K562 (cell line): Measurements from ENCODE around the gene RETN. TPM values are rescaled to one million over a fixed set of nuclear protein-coding genes. Genes with fewer than 3 reads are reported as not detected.

Experiments used
- CBX1 ChIP-seq: sonication (generic); IDR thresholded peaks from 2 replicates; pipeline ENCODE4 v1.6.1; 2016; ENCODE audit warnings: antibody characterized with exemption, low read depth, mild to moderate bottlenecking
- CREB1 ChIP-seq, 2 experiments: sonication (generic) in 1 of 2; formaldehyde crosslinking in 1 of 2; IDR thresholded peaks; 2 replicates each; pipeline versions ENCODE4 v1.6.1 to v1.8.0; 2012 to 2022; ENCODE audit warnings: inconsistent platforms in 1 of 2, mild to moderate bottlenecking in 1 of 2, missing genetic modification reagents in 1 of 2, moderate library complexity in 1 of 2
- HEY1 ChIP-seq: fragments of 250-450 bp; sonication (Bioruptor Pico); IDR thresholded peaks from 2 replicates; pipeline ENCODE4 v1.5.0; 2020; ENCODE audit warnings: mild to moderate bottlenecking, moderate library complexity, borderline replicate concordance
- HNRNPH1 ChIP-seq: fragments of 200-400 bp; formaldehyde crosslinking; optimal IDR thresholded peaks from 2 replicates; pipeline ENCODE3; 2017; ENCODE audit warnings: low read depth, mild to moderate bottlenecking, low read length, moderate library complexity
- HNRNPL ChIP-seq: fragments of 200-400 bp; formaldehyde crosslinking; IDR thresholded peaks from 2 replicates; pipeline ENCODE4 v1.6.1; 2017; ENCODE audit warnings: low read depth, mild to moderate bottlenecking, low read length
- JUND ChIP-seq, 2 experiments: IDR thresholded peaks; 2 replicates in 1 of 2; 3 replicates in 1 of 2; pipeline ENCODE4 v1.6.1; 2011; ENCODE audit warnings: borderline replicate concordance in 2 of 2, low read depth in 2 of 2, low read length in 2 of 2, improper control_type of control experiment in 1 of 2, missing biosample characterization in 1 of 2, missing genetic modification characterization in 1 of 2, missing genetic modification reagents in 1 of 2
- NFE2L1 ChIP-seq: fragments of 450-650 bp; IDR thresholded peaks from 2 replicates; pipeline ENCODE4 v1.6.1; 2016; ENCODE audit warnings: missing genetic modification characterization, low read depth, mild to moderate bottlenecking, missing compliant biosample characterization, moderate library complexity, borderline replicate concordance
- NR3C1 ChIP-seq: sonication (generic); formaldehyde crosslinking; IDR thresholded peaks from 2 replicates; pipeline ENCODE4 v1.8.1; 2022; ENCODE audit warnings: missing genetic modification reagents
- POLR2A ChIP-seq: fragments of 450-650 bp; conservative IDR thresholded peaks from 2 replicates; pipeline ENCODE4 v1.6.1; 2016
- RBM34 ChIP-seq: fragments of 200-400 bp; formaldehyde crosslinking; IDR thresholded peaks from 2 replicates; pipeline ENCODE4 v1.6.1; 2018; ENCODE audit warnings: low read length, borderline replicate concordance; ENCODE audit not compliant: insufficient read depth
- U2AF1 ChIP-seq: fragments of 200-400 bp; formaldehyde crosslinking; optimal IDR thresholded peaks from 2 replicates; pipeline ENCODE3; 2017; ENCODE audit warnings: mild to moderate bottlenecking, low read depth, low read length, moderate library complexity
- polyA plus RNA-seq, 8 experiments: library from polyadenylated mRNA; depleted of rRNA in 4 of 8; stranded (reverse) in 5 of 8; unstranded in 3 of 8; fragments of >200 nt; fragmentation: Nextera tagmentation in 2 of 8; fragmentation: Illumina TruSeq in 1 of 8; extraction: Ambion mirVana in 2 of 8; extraction: Trizol in 1 of 8; gene quantifications; 2 replicates each; pipeline versions ENCODE4 v1.2.1 to v1.2.3, GENCODE V29; 2011 to 2014; ENCODE audit warnings: inconsistent platforms in 1 of 8, missing spikeins in 1 of 8
- total RNA-seq, 7 experiments: library from RNA; depleted of rRNA in 6 of 7; stranded (reverse); fragments of >200 nt in 6 of 7; fragmentation: Illumina TruSeq in 2 of 7; extraction: Trizol in 2 of 7; gene quantifications; 2 replicates each; pipeline versions ENCODE4 v1.2.1 to v1.2.3, GENCODE V29; 2011 to 2021; ENCODE audit warnings: low replicate concordance in 1 of 7
- TF ChIP-seq, protein P1 (sequence below): conservative IDR thresholded peaks from 2 replicates; pipeline ENCODE4 v1.6.1; 2011; ENCODE audit warnings: low read depth, mild to moderate bottlenecking, low read length; ENCODE audit not compliant: control insufficient read depth
- TF ChIP-seq, protein P2 (sequence below): fragments of 450-650 bp; IDR thresholded peaks from 2 replicates; pipeline ENCODE4 v1.6.1; 2017; ENCODE audit warnings: antibody characterized with exemption, mild to moderate bottlenecking
- TF ChIP-seq, protein P3 (sequence below): fragments of 450-650 bp; IDR thresholded peaks from 2 replicates; pipeline ENCODE4 v1.6.1; 2016; ENCODE audit warnings: antibody characterized with exemption
- TF ChIP-seq, protein P4 (sequence below): fragments of 150-350 bp; IDR thresholded peaks from 2 replicates; pipeline ENCODE4 v1.6.1; 2014; ENCODE audit warnings: low read depth, mild to moderate bottlenecking, low read length, borderline replicate concordance

RETN gene
- total and polyA plus RNA-seq, 9 of the 15 experiments (the other 6 are each of a cell fraction or from before 2014, with no cell fraction given) = not detected

DNA sequence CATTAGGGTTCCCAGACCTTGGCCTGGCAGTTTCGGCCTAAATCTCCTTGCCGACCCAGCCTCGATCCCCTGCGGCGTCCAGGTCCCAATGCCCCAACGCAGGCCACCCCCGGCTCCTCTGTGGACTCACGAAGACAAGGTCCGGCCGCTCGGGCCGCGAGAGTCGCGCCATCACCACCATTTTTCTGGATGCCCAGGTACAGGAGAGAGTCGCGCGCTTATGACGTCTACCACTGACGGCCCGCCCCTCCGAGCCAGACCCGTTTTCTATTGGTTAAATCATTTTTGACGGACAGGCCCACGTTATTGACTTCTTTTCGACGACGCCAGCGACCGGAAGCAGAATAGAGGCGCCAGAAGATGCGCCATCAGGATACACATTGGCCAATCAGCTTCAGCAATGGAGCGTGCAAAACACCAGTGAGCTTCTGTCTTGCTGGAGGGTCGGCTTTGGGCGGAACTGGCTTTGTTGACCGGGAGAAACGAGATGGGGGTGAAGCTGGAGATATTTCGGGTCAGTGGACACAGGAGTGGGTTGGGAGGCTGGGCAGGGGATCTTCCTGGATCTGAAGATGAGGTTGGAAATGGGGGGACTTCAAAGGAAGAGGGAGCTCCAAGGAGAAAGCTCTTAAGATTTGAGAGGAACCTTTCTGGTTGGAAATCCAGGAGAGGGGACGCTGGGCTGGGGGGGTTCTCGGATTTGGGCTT is 39.3 kb upstream of the RETN start, which contains the start of the genes PET100 and XAB2 (continued):
- TF ChIP-seq JUND (IDR thresholded peaks at IDR 0.05; ENCODE audit: borderline replicate concordance, low read depth, low read length) = peak; percentile 66; the same call in 1 of the 2 replicates
- TF ChIP-seq JUND (tag; IDR thresholded peaks at IDR 0.05; ENCODE audit: borderline replicate concordance, low read depth, low read length) = no peak; the same call in 2 of the 3 replicates
- no peak for TF ChIP-seq NFE2L1
- no peak for TF ChIP-seq U2AF1
- TF ChIP-seq HNRNPL = no peak
- TF ChIP-seq HNRNPH1 = no peak
- TF ChIP-seq CBX1 = no peak
- TF ChIP-seq, protein P1, sequence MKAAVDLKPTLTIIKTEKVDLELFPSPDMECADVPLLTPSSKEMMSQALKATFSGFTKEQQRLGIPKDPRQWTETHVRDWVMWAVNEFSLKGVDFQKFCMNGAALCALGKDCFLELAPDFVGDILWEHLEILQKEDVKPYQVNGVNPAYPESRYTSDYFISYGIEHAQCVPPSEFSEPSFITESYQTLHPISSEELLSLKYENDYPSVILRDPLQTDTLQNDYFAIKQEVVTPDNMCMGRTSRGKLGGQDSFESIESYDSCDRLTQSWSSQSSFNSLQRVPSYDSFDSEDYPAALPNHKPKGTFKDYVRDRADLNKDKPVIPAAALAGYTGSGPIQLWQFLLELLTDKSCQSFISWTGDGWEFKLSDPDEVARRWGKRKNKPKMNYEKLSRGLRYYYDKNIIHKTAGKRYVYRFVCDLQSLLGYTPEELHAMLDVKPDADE = 0 out of 2 replicates have a peak, but pooled peaks have one; percentile 49
- no peak for TF ChIP-seq HEY1
- TF ChIP-seq NR3C1 = no peak
- TF ChIP-seq, protein P2, sequence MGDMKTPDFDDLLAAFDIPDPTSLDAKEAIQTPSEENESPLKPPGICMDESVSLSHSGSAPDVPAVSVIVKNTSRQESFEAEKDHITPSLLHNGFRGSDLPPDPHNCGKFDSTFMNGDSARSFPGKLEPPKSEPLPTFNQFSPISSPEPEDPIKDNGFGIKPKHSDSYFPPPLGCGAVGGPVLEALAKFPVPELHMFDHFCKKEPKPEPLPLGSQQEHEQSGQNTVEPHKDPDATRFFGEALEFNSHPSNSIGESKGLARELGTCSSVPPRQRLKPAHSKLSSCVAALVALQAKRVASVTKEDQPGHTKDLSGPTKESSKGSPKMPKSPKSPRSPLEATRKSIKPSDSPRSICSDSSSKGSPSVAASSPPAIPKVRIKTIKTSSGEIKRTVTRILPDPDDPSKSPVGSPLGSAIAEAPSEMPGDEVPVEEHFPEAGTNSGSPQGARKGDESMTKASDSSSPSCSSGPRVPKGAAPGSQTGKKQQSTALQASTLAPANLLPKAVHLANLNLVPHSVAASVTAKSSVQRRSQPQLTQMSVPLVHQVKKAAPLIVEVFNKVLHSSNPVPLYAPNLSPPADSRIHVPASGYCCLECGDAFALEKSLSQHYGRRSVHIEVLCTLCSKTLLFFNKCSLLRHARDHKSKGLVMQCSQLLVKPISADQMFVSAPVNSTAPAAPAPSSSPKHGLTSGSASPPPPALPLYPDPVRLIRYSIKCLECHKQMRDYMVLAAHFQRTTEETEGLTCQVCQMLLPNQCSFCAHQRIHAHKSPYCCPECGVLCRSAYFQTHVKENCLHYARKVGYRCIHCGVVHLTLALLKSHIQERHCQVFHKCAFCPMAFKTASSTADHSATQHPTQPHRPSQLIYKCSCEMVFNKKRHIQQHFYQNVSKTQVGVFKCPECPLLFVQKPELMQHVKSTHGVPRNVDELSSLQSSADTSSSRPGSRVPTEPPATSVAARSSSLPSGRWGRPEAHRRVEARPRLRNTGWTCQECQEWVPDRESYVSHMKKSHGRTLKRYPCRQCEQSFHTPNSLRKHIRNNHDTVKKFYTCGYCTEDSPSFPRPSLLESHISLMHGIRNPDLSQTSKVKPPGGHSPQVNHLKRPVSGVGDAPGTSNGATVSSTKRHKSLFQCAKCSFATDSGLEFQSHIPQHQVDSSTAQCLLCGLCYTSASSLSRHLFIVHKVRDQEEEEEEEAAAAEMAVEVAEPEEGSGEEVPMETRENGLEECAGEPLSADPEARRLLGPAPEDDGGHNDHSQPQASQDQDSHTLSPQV = no peak
- peak; percentile 97 for TF ChIP-seq CREB1 (IDR thresholded peaks at IDR 0.05)
- TF ChIP-seq CREB1 (CRISPR knock-in tag; IDR thresholded peaks at IDR 0.05) = peak; percentile 98
- TF ChIP-seq POLR2A = peak; percentile 84
- TF ChIP-seq, protein P3, sequence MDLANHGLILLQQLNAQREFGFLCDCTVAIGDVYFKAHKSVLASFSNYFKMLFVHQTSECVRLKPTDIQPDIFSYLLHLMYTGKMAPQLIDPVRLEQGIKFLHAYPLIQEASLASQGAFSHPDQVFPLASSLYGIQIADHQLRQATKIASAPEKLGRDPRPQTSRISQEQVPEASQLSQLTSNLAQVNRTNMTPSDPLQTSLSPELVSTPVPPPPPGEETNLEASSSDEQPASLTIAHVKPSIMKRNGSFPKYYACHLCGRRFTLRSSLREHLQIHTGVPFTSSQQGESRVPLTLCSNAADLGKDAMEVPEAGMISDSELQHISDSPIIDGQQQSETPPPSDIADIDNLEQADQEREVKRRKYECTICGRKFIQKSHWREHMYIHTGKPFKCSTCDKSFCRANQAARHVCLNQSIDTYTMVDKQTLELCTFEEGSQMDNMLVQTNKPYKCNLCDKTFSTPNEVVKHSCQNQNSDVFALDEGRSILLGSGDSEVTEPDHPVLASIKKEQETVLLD = 0 out of 2 replicates have a peak, but pooled peaks have one; percentile 35
- TF ChIP-seq RBM34 = no peak
- TF ChIP-seq, protein P4, sequence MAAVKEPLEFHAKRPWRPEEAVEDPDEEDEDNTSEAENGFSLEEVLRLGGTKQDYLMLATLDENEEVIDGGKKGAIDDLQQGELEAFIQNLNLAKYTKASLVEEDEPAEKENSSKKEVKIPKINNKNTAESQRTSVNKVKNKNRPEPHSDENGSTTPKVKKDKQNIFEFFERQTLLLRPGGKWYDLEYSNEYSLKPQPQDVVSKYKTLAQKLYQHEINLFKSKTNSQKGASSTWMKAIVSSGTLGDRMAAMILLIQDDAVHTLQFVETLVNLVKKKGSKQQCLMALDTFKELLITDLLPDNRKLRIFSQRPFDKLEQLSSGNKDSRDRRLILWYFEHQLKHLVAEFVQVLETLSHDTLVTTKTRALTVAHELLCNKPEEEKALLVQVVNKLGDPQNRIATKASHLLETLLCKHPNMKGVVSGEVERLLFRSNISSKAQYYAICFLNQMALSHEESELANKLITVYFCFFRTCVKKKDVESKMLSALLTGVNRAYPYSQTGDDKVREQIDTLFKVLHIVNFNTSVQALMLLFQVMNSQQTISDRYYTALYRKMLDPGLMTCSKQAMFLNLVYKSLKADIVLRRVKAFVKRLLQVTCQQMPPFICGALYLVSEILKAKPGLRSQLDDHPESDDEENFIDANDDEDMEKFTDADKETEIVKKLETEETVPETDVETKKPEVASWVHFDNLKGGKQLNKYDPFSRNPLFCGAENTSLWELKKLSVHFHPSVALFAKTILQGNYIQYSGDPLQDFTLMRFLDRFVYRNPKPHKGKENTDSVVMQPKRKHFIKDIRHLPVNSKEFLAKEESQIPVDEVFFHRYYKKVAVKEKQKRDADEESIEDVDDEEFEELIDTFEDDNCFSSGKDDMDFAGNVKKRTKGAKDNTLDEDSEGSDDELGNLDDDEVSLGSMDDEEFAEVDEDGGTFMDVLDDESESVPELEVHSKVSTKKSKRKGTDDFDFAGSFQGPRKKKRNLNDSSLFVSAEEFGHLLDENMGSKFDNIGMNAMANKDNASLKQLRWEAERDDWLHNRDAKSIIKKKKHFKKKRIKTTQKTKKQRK = no peak
